ENCODE measurements around the gene MT1F.

GRCh38 chr16:56649820-56650219 lies 7.9 kb upstream of the MT1F start:
- TF ChIP-seq ATF3 (IDR thresholded peaks at IDR 0.05) (no peak), POLR2AphosphoS5 (IDR thresholded peaks at IDR 0.05; ENCODE audit: low read depth, low read length) (no peak), EZH2 (IDR thresholded peaks at IDR 0.05) (no peak), POLR2A (IDR thresholded peaks at IDR 0.05; ENCODE audit: borderline replicate concordance, extremely low read depth, insufficient read depth, insufficient read length) (no peak), ZNF274 (IDR thresholded peaks at IDR 0.05; ENCODE audit: low read depth, low read length) (no peak), CTCF (IDR thresholded peaks at IDR 0.05 in 2 of 3, conservative IDR thresholded peaks at IDR 0.05 in 1 of 3; ENCODE audit: borderline replicate concordance in 1 of 3, insufficient read depth in 1 of 3, low read depth in 2 of 3, low read length in 2 of 3) (no peak), SRF (IDR thresholded peaks at IDR 0.05; ENCODE audit: low read depth) (no peak)

Measured in HCT116 (cell line).